ENCODE measurements around the gene SMG6.

Gene SMG6

DNA sequence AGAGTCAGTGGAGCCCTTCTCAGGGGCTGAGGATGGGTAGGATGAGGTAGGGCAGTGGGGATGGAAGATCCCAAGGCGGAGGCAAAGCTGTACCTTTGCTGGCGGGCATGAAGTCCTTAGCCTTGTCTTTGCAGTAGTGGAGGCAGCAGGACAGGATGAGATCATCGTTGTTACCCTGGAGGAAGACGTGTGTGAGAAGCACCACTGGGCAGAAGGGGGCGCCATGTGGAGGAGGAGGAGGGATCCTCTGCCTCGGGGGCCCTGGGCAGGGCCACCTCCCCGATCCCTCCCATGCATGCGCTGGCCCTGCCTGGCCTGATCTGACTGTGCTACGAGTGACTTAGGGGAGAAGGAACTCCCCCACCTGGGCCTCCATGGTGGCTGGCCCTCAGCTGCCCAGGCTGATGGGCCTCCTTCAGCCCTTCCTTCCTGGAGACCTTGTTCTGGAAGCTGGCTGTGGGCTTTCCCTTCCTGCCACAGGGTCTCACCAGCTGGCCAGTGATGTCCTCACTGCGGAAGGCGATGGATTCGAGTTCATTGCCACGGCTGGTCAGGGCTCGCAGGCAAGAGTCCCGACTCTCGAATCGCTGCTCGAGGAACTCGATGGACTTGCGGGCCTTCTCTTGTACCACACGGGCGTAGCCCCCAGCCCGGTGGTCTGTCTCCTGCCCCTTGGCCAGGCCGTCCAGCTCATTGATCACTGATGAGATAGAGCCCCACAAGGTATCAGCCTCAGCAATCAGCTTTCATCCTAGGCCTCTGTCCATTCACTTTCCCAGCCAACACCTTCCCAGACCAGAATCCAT lies 238.4 kb downstream of the SMG6 start (continued):
- no peak for TF ChIP-seq TCF7L2 (IDR thresholded peaks at IDR 0.05; ENCODE audit: borderline replicate concordance, low read depth, low read length)
- no peak for TF ChIP-seq ZNF114 (tag by site-specific recombination; IDR thresholded peaks at IDR 0.05)
- TF ChIP-seq ZNF629 (tag by site-specific recombination; IDR thresholded peaks at IDR 0.05) = peak; percentile 59; the same call in 1 of the 2 replicates
- TF ChIP-seq ZNF19 (tag by site-specific recombination; IDR thresholded peaks at IDR 0.05; ENCODE audit: low read depth) = no peak
- TF ChIP-seq ZNF600 (tag by site-specific recombination; IDR thresholded peaks at IDR 0.05) = peak; percentile 88
- TF ChIP-seq ZNF248 (tag by site-specific recombination; IDR thresholded peaks at IDR 0.05) = no peak
- no peak for TF ChIP-seq ZNF146 (tag by site-specific recombination; IDR thresholded peaks at IDR 0.05)
- no peak for TF ChIP-seq ZSCAN16 (tag by site-specific recombination; IDR thresholded peaks at IDR 0.05)
- no peak for TF ChIP-seq ZNF701 (tag by site-specific recombination; IDR thresholded peaks at IDR 0.05)
- TF ChIP-seq ZNF843 (tag by site-specific recombination; IDR thresholded peaks at IDR 0.05) = no peak
- peak; percentile 47 for TF ChIP-seq ZFHX2 (tag by site-specific recombination; conservative IDR thresholded peaks at IDR 0.05)
- TF ChIP-seq, protein P1, sequence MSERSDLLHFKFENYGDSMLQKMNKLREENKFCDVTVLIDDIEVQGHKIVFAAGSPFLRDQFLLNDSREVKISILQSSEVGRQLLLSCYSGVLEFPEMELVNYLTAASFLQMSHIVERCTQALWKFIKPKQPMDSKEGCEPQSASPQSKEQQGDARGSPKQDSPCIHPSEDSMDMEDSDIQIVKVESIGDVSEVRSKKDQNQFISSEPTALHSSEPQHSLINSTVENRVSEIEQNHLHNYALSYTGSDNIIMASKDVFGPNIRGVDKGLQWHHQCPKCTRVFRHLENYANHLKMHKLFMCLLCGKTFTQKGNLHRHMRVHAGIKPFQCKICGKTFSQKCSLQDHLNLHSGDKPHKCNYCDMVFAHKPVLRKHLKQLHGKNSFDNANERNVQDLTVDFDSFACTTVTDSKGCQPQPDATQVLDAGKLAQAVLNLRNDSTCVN (tag by site-specific recombination; optimal IDR thresholded peaks at IDR 0.05) = no peak
- TF ChIP-seq WT1 (tag by site-specific recombination; IDR thresholded peaks at IDR 0.05) = peak; percentile 58; the same call in 1 of the 2 replicates
- no peak for TF ChIP-seq FEZF1 (tag by site-specific recombination; IDR thresholded peaks at IDR 0.05)
- TF ChIP-seq ZSCAN23 (tag by site-specific recombination; IDR thresholded peaks at IDR 0.05) = 0 out of 2 replicates have a peak, but pooled peaks have one; percentile 34
- TF ChIP-seq KLF7 (tag by site-specific recombination; IDR thresholded peaks at IDR 0.05; ENCODE audit: borderline replicate concordance) = no peak
- no peak for TF ChIP-seq ZNF670 (tag by site-specific recombination; IDR thresholded peaks at IDR 0.05; ENCODE audit: low read depth)
- no peak for TF ChIP-seq ZNF202 (tag by site-specific recombination; IDR thresholded peaks at IDR 0.05; ENCODE audit: borderline replicate concordance)
- TF ChIP-seq ZNF23 (tag by site-specific recombination; IDR thresholded peaks at IDR 0.05; ENCODE audit: borderline replicate concordance) = no peak
- no peak for TF ChIP-seq SP2 (tag by site-specific recombination; IDR thresholded peaks at IDR 0.05)
- TF ChIP-seq ZNF626 (tag by site-specific recombination; IDR thresholded peaks at IDR 0.05) = no peak
- 0 out of 2 replicates have a peak, but pooled peaks have one; percentile 15 for TF ChIP-seq ZNF169 (tag by site-specific recombination; IDR thresholded peaks at IDR 0.05)
- TF ChIP-seq YY2 (tag by site-specific recombination; IDR thresholded peaks at IDR 0.05) = no peak
- peak; percentile 70 for TF ChIP-seq GLIS1 (tag by site-specific recombination; IDR thresholded peaks at IDR 0.05)
- no peak for TF ChIP-seq ZNF791 (tag by site-specific recombination; IDR thresholded peaks at IDR 0.05)
- TF ChIP-seq, protein P2, sequence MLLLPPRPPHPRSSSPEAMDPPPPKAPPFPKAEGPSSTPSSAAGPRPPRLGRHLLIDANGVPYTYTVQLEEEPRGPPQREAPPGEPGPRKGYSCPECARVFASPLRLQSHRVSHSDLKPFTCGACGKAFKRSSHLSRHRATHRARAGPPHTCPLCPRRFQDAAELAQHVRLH (tag by site-specific recombination; IDR thresholded peaks at IDR 0.05) = no peak; the same call in 1 of the 2 replicates
- peak; percentile 67 for TF ChIP-seq ZNF654 (tag by site-specific recombination; IDR thresholded peaks at IDR 0.05; ENCODE audit: low read depth)
- no peak for TF ChIP-seq ZNF280C (tag by site-specific recombination; IDR thresholded peaks at IDR 0.05)
- TF ChIP-seq GLIS2 (tag by site-specific recombination; IDR thresholded peaks at IDR 0.05) = peak; percentile 83
- TF ChIP-seq ZNF133 (tag by site-specific recombination; IDR thresholded peaks at IDR 0.05) = no peak
- no peak for TF ChIP-seq ZNF677 (tag by site-specific recombination; IDR thresholded peaks at IDR 0.05)
- TF ChIP-seq ZNF112 (tag by site-specific recombination; IDR thresholded peaks at IDR 0.05) = no peak
- TF ChIP-seq ZIC2 (tag by site-specific recombination; IDR thresholded peaks at IDR 0.05) = peak; percentile 33; the same call in 1 of the 2 replicates
- TF ChIP-seq ZNF529 (tag by site-specific recombination; IDR thresholded peaks at IDR 0.05; ENCODE audit: insufficient replicate concordance) = no peak
- 0 out of 2 replicates have a peak, but pooled peaks have one; percentile 26 for TF ChIP-seq KLF1 (tag by site-specific recombination; IDR thresholded peaks at IDR 0.05)
- peak; percentile 92 for TF ChIP-seq ATF2 (tag by site-specific recombination; IDR thresholded peaks at IDR 0.05; ENCODE audit: low read depth)
- peak; percentile 54; the same call in 1 of the 2 replicates for TF ChIP-seq ZFP69B (tag by site-specific recombination; IDR thresholded peaks at IDR 0.05)
